Measurements from ENCODE around the gene TIMP3. TPM values are rescaled to one million over a fixed set of nuclear protein-coding genes. Genes with fewer than 3 reads are reported as not detected.

The TIMP3 gene
- total and polyA plus RNA-seq, 2 experiments from 2014 or later: 91.6 to 96.1 TPM

- Histone ChIP-seq H3K27me3 (no peaks in the 10 kb centered on the region), H3K4me2 (no peak overlapping the region), H3K9me3 (ENCODE audit: low read depth) (no peaks in the 10 kb centered on the region), H3K79me2 (no peaks in the 10 kb centered on the region), H3K36me3 (replicated peaks; ENCODE audit: insufficient read depth, low read depth) (no peaks in the 10 kb centered on the region), H3K4me1 (ENCODE audit: insufficient read depth) (no peaks in the 10 kb centered on the region), H3K4me3 (no peak overlapping the region), H3K9me2 (replicated peaks; ENCODE audit: insufficient read depth) (no peaks in the 10 kb centered on the region), H3K27ac (no peak overlapping the region), H4K20me1 (ENCODE audit: insufficient read depth, poor library complexity, severe bottlenecking) (no peaks in the 10 kb centered on the region), H2AFZ (no peak overlapping the region)
- 95% methylated on average over 14 of the region's 14 CpGs for WGBS (ENCODE audit: low lambda C conversion rate, missing lambda C conversion rate)
- no peak for TF ChIP-seq EZH2phosphoT487 (IDR thresholded peaks at IDR 0.05; ENCODE audit: low read depth, severe bottlenecking, unreplicated experiment)
- no peak for TF ChIP-seq EZH2 (IDR thresholded peaks at IDR 0.05; ENCODE audit: borderline replicate concordance)
- TF ChIP-seq CTCF (IDR thresholded peaks at IDR 0.05; ENCODE audit: poor library complexity): no peak
- no peak for DNase-seq (ENCODE audit: low spot score)
Observed at GRCh38 chr22:32854351-32854804, 52.9 kb downstream of the TIMP3 start.

- Histone ChIP-seq H3K4me2 (no peak overlapping the region), H3K9me3 (ENCODE audit: low read depth) (no peaks in the 10 kb centered on the region), H4K20me1 (ENCODE audit: insufficient read depth, poor library complexity, severe bottlenecking) (no peaks in the 10 kb centered on the region), H3K27ac (no peak overlapping the region), H3K79me2 (no peaks in the 10 kb centered on the region), H3K9me2 (replicated peaks; ENCODE audit: insufficient read depth) (no peaks in the 10 kb centered on the region), H3K36me3 (replicated peaks; ENCODE audit: insufficient read depth, low read depth) (no peaks in the 10 kb centered on the region), H3K4me1 (ENCODE audit: insufficient read depth) (no peaks in the 10 kb centered on the region), H3K4me3 (no peak overlapping the region), H2AFZ (no peak overlapping the region), H3K27me3 (no peaks in the 10 kb centered on the region)
- no peak for DNase-seq (ENCODE audit: low spot score)
- TF ChIP-seq CTCF (IDR thresholded peaks at IDR 0.05; ENCODE audit: poor library complexity) (no peak), EZH2phosphoT487 (IDR thresholded peaks at IDR 0.05; ENCODE audit: low read depth, severe bottlenecking, unreplicated experiment) (no peak), EZH2 (IDR thresholded peaks at IDR 0.05; ENCODE audit: borderline replicate concordance) (no peak)
- 90% methylated on average over 8 of the region's 8 CpGs for WGBS (ENCODE audit: low lambda C conversion rate, missing lambda C conversion rate)
Observed at GRCh38 chr22:32855045-32855756, 53.7 kb downstream of the TIMP3 start.

GRCh38 chr22:32858121-32858703, 56.7 kb downstream of the TIMP3 start:
- Histone ChIP-seq H3K9me2 (replicated peaks; ENCODE audit: insufficient read depth) (no peaks in the 10 kb centered on the region), H4K20me1 (ENCODE audit: insufficient read depth, poor library complexity, severe bottlenecking) (no peaks in the 10 kb centered on the region), H3K27ac (no peak overlapping the region), H3K36me3 (replicated peaks; ENCODE audit: insufficient read depth, low read depth) (no peaks in the 10 kb centered on the region), H2AFZ (no peak overlapping the region), H3K27me3 (no peaks in the 10 kb centered on the region), H3K4me1 (ENCODE audit: insufficient read depth) (no peaks in the 10 kb centered on the region), H3K9me3 (ENCODE audit: low read depth) (no peaks in the 10 kb centered on the region), H3K4me2 (no peak overlapping the region), H3K79me2 (no peaks in the 10 kb centered on the region), H3K4me3 (no peak overlapping the region)
- TF ChIP-seq CTCF (IDR thresholded peaks at IDR 0.05; ENCODE audit: poor library complexity) (no peak), EZH2phosphoT487 (IDR thresholded peaks at IDR 0.05; ENCODE audit: low read depth, severe bottlenecking, unreplicated experiment) (no peak)
- DNase-seq (ENCODE audit: low spot score): no peak
- 87% methylated on average over 3 of the region's 3 CpGs for WGBS (ENCODE audit: low lambda C conversion rate, missing lambda C conversion rate)
